ENCODE measurements around the gene ATXN1. TPM values are rescaled to one million over a fixed set of nuclear protein-coding genes. Genes with fewer than 3 reads are reported as not detected.
"Not testable (repeated sequence)": the region's sequence is repeated elsewhere in the genome, so short reads cannot be mapped to it uniquely, and the experiment has no call there.

ATXN1 gene
- total and polyA plus RNA-seq, 2 of the 13 experiments (the other 11 are each of a cell fraction or from before 2014, with no cell fraction given), result 20.7 to 39.5 TPM

DNA sequence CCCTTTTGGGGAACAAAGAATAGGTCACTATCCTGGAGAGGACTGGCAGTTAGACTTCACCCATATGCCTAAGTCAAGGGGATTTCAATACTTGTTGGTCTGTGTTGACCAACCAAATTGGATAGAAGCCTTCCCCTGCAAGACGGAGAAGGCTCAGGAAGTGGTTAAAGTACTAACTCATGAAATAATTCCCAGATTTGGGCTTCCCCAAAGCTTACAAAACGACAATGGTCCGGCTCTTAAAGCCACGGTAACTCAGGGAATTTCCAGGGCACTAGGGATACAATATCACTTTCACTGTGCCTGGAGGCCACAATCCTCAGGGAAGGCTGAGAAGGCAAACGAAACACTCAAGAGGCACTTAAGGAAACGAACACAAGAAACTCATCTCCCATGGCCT, 299.8 kb downstream of the ATXN1 start:
- no peak for FAIRE-seq
- CTCF ChIA-PET (ENCODE audit: low intra/inter-chr PET ratio, low total read pairs), result no interaction called here
- 73% methylated on average over 6 of the region's 6 CpGs for WGBS (ENCODE audit: low lambda C conversion rate)

DNA sequence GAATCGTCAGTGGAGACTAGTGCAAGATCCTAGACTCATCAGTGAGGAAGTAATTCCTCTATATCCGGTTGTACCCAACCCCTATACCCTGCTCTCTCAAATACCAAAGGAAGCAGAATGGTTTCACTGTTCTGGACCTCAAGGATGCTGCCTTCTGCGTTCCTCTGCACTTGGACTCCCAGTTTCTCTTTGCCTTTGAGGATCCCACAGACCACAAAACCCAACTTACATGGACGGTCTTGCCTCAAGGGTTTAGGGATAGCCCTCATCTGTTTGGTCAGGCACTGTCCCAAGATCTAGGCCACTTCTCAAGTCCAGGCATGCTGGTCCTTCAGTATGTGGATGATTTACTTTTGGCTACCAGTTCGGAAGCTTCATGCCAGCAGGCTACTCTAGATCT, 301.8 kb downstream of the ATXN1 start:
- H2AFZ ChIP-seq (ENCODE audit: low read length); FAIRE-seq; H3K4me3 ChIP-seq (replicated peaks in 1 of 3; ENCODE audit: insufficient read depth in 1 of 3, low read depth in 2 of 3, low read length in 3 of 3); H3K4me2 ChIP-seq (ENCODE audit: low read depth, low read length); H4K20me1 ChIP-seq (ENCODE audit: insufficient read depth, low read length); H3K27ac ChIP-seq (ENCODE audit: extremely low read length, insufficient read depth, low read length); intact Hi-C loops (cut with micrococcal nuclease; ENCODE audit: unreplicated experiment); POLR2A ChIA-PET; H3K9ac ChIP-seq (ENCODE audit: insufficient read depth, low read depth, low read length); H3K4me1 ChIP-seq (ENCODE audit: insufficient read depth, low read length); H3K27me3 ChIP-seq (ENCODE audit: control insufficient read depth in 1 of 2, insufficient read depth in 2 of 2, low read length in 2 of 2); H3K36me3 ChIP-seq (replicated peaks in 1 of 2; ENCODE audit: control insufficient read depth in 1 of 2, insufficient read depth in 2 of 2, low read length in 2 of 2); BruUV-seq (replicated peaks); ATAC-seq; H3K79me2 ChIP-seq (ENCODE audit: insufficient read depth, low read length); H3K9me3 ChIP-seq (ENCODE audit: low read length); in situ Hi-C loops (cut with HindIII; ENCODE audit: extremely low pct_ligation_motif_present, low pct_unique_long_range_greater_than_20kb); CTCF ChIA-PET (ENCODE audit: low intra/inter-chr PET ratio, low total read pairs); DNase-seq (ENCODE audit: low spot score): not testable (repeated sequence)
- 99% methylated on average over 4 of the region's 5 CpGs for WGBS (ENCODE audit: low lambda C conversion rate)

More for the DNA sequence above, 299.8 kb downstream of the ATXN1 start:
- no TSS peak for BruUV-seq (replicated peaks)
- H3K27ac ChIP-seq (ENCODE audit: extremely low read length, insufficient read depth, low read length), result no peak overlapping the region
- H3K27me3 ChIP-seq (ENCODE audit: control insufficient read depth in 1 of 2, insufficient read depth in 2 of 2, low read length in 2 of 2), result no peaks in the 10 kb centered on the region
- peaks cover 12% of the 10 kb centered on the region for H3K4me1 ChIP-seq (ENCODE audit: insufficient read depth, low read length)
- H3K4me3 ChIP-seq (replicated peaks in 1 of 3; ENCODE audit: insufficient read depth in 1 of 3, low read depth in 2 of 3, low read length in 3 of 3), result no peak overlapping the region
- DNase-seq (ENCODE audit: low spot score) (no peak), ATAC-seq (no peak)
- H3K36me3 ChIP-seq (replicated peaks in 1 of 2; ENCODE audit: control insufficient read depth in 1 of 2, insufficient read depth in 2 of 2, low read length in 2 of 2), result peaks cover 0 to 3% of the 10 kb centered on the region in 2 experiments; a peak in 1 of 5 replicates
- in situ Hi-C loops (cut with HindIII; ENCODE audit: extremely low pct_ligation_motif_present, low pct_unique_long_range_greater_than_20kb) (no loop called here), intact Hi-C loops (cut with micrococcal nuclease; ENCODE audit: unreplicated experiment) (no loop called here)
- H3K9me3 ChIP-seq (ENCODE audit: low read length), result no peaks in the 10 kb centered on the region
- H3K79me2 ChIP-seq (ENCODE audit: insufficient read depth, low read length), result no peaks in the 10 kb centered on the region
- no peak overlapping the region for H2AFZ ChIP-seq (ENCODE audit: low read length)
- H4K20me1 ChIP-seq (ENCODE audit: insufficient read depth, low read length), result no peaks in the 10 kb centered on the region
- TF ChIP-seq ELF1 (CRISPR knock-in tag; IDR thresholded peaks at IDR 0.05) (no peak), MEIS1 (CRISPR knock-in tag; IDR thresholded peaks at IDR 0.05; ENCODE audit: borderline replicate concordance) (no peak), KLF13 (CRISPR knock-in tag; IDR thresholded peaks at IDR 0.05) (no peak), NFIB (CRISPR knock-in tag; IDR thresholded peaks at IDR 0.05; ENCODE audit: borderline replicate concordance) (no peak), ISL2 (CRISPR knock-in tag; IDR thresholded peaks at IDR 0.05) (no peak), SMC3 (IDR thresholded peaks at IDR 0.05; ENCODE audit: low read length) (no peak), PAWR (CRISPR knock-in tag; IDR thresholded peaks at IDR 0.05; ENCODE audit: borderline replicate concordance) (no peak)
- TF ChIP-seq, protein P1, sequence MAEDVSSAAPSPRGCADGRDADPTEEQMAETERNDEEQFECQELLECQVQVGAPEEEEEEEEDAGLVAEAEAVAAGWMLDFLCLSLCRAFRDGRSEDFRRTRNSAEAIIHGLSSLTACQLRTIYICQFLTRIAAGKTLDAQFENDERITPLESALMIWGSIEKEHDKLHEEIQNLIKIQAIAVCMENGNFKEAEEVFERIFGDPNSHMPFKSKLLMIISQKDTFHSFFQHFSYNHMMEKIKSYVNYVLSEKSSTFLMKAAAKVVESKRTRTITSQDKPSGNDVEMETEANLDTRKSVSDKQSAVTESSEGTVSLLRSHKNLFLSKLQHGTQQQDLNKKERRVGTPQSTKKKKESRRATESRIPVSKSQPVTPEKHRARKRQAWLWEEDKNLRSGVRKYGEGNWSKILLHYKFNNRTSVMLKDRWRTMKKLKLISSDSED (CRISPR knock-in tag; IDR thresholded peaks at IDR 0.05), result no peak
- POLR2A ChIA-PET, result no interaction called here
- no peak overlapping the region for H3K9ac ChIP-seq (ENCODE audit: insufficient read depth, low read depth, low read length)
- H3K4me2 ChIP-seq (ENCODE audit: low read depth, low read length), result no peak overlapping the region
